Mammary epithelial cell (primary cell): ENCODE results near the gene GRAMD1B.
A peak's percentile ranks its signal among the peaks of the same experiment; 100 is the strongest.

ENCODE experiments used
- EZH2 ChIP-seq: IDR thresholded peaks from 2 replicates; pipeline ENCODE4 v1.6.1; 2012; ENCODE audit warnings: low read length, inconsistent platforms, borderline replicate concordance
- TF ChIP-seq, protein P1 (sequence below), 2 donors: IDR thresholded peaks in 1 of 2; conservative IDR thresholded peaks in 1 of 2; 2 replicates each; pipeline ENCODE4 v1.5.1; 2011 to 2012; ENCODE audit warnings: inconsistent platforms in 2 of 2, low read length in 2 of 2, mild to moderate bottlenecking in 2 of 2, control low read depth in 1 of 2, low read depth in 1 of 2; ENCODE audit not compliant: insufficient read depth in 1 of 2; ENCODE audit errors: extremely low read depth in 1 of 2

DNA sequence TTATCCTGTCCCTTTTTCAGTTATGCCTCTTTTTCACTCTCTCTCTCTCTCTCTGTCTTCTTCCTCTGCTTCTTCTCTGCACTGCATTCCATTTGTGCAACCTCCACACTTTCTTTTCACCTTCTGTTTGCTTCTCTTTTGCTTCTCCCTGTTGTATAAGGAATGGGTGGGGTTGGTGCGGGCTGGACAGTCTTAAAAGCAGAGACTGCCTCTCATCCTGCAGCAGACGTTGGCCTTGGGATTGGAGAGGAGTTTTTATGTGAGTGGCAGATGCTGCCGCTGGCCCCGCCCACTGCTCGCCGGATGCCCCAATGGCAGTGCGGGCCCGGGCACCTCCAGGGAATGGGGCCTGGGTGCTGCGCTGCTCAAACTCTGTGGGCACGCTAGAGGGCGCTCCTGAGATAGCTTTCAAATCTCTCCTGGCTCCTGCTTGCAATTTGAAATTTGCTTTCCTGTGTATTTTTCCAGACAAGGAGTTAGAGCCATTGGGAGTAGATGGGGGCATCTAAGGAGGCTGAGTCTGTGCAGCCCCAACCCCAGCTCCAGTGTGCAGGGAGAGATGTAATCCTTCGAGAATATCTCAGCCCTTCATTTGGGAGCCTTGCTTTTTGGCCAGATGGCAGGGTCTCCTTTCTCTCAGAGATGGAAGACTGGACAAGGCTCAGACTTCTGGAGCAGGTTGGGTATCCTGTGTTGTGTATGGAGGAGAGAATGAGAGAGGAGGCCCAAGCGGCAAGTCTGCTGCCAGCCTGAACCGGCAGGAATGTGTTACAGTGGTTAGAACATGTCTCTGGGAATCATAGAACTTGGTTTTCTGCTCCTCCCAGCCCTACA, 81.2 kb downstream of the GRAMD1B start:
- TF ChIP-seq, protein P1, sequence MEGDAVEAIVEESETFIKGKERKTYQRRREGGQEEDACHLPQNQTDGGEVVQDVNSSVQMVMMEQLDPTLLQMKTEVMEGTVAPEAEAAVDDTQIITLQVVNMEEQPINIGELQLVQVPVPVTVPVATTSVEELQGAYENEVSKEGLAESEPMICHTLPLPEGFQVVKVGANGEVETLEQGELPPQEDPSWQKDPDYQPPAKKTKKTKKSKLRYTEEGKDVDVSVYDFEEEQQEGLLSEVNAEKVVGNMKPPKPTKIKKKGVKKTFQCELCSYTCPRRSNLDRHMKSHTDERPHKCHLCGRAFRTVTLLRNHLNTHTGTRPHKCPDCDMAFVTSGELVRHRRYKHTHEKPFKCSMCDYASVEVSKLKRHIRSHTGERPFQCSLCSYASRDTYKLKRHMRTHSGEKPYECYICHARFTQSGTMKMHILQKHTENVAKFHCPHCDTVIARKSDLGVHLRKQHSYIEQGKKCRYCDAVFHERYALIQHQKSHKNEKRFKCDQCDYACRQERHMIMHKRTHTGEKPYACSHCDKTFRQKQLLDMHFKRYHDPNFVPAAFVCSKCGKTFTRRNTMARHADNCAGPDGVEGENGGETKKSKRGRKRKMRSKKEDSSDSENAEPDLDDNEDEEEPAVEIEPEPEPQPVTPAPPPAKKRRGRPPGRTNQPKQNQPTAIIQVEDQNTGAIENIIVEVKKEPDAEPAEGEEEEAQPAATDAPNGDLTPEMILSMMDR (conservative IDR thresholded peaks at IDR 0.05 in 1 of 2, IDR thresholded peaks at IDR 0.05 in 1 of 2; ENCODE audit: extremely low read depth in 1 of 2, insufficient read depth in 1 of 2, low read depth in 1 of 2, low read length in 2 of 2) = peak; percentile 83 to 85
- TF ChIP-seq EZH2 = no peak
